Activated T-cell treated with anti-CD3 and anti-CD28 coated beads, Interleukin-2, amount 50 U/mL, for 1 hour (primary cell): Measurements from ENCODE around the gene GAB1.

Experiments used
- DNase-seq: peaks from one replicate; pipeline ENCODE4 v3.0.0-alpha.2; 2020

The GAB1 gene

DNA sequence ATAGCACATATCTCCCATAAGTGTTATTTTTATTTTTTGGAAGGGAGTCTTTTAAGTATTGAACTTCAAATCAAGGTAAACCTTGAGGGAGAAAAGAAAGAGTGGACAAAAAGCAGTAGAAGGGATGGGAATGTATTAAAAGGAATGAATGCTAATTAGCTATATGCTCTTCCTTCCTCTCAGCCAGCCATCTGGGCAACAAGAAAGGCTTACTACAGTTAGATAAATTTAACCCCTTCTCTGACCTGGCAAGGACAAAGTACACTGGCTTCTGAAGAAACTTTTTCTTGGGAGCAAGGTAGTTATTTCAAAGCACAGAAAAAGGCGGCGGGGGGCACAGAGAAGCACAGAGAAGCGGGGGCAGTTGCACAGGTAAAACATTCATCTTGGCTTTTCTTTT lies 54.6 kb downstream of the GAB1 start:
- no peak for DNase-seq

GRCh38 chr4:143391895-143392294 lies 55.2 kb downstream of the GAB1 start:
- no peak for DNase-seq

- DNase-seq: no peak
Observed at GRCh38 chr4:143393195-143393594, 56.5 kb downstream of the GAB1 start.

DNA sequence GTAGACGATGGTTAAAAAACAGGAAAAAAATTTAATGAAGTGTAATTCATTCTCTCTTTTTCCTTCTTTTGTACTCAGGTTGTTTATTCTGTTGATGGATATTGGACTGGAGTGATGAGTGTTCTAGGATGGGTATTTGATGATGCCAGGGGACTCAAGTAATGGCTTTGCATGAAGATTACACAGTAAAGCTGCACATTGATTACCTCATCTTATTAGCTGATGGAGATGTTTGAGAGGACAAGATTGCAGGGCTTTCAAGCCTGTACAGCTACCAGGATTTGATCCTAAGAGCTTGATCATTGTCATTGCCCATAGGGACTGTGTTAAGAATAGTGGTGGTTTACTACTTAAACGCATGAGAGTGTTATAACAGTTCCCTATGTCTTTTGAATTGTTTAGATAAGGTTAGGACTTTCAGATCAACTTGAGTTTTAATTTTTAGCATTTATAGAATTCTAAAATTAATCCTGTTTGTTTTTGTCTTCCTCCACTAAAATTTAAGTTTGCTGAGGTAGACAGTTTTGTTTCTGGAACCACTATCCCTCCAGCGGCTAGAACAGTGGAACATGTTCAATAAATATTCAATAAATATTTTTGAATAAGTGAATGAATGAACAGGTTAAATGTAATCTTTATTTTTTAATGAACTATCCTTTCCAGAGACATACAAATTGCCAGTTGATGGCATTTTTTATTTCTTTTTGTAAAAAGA lies 58.2 kb downstream of the GAB1 start:
- DNase-seq: no peak

- DNase-seq: no peak
Observed at GRCh38 chr4:143396695-143397094, 60.0 kb downstream of the GAB1 start.

- no peak for DNase-seq
Observed at GRCh38 chr4:143397335-143397734, 60.7 kb downstream of the GAB1 start.

GRCh38 chr4:143397887-143398286 lies 61.2 kb downstream of the GAB1 start:
- DNase-seq: no peak

GRCh38 chr4:143399113-143399949 lies 62.7 kb downstream of the GAB1 start:
- DNase-seq: no peak

DNA sequence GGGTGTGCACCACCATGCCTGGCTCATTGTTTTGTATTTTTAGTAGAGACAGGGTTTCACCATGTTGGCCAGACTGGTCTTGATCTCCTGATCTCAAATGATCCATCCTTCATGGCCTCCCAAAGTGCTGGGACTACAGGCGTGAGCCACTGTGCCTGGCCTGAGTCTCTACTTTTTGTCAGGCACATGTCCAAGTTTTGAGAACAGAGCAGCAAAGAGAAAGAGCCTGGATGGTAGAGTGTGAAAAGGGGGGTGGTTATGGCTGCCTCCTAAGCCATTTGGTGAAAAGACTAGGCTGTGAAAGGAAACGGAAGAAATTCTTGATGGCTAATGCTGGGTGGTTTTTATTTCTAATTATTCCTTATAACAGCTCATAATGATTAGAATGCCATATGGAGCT lies 63.4 kb downstream of the GAB1 start:
- no peak for DNase-seq

DNA sequence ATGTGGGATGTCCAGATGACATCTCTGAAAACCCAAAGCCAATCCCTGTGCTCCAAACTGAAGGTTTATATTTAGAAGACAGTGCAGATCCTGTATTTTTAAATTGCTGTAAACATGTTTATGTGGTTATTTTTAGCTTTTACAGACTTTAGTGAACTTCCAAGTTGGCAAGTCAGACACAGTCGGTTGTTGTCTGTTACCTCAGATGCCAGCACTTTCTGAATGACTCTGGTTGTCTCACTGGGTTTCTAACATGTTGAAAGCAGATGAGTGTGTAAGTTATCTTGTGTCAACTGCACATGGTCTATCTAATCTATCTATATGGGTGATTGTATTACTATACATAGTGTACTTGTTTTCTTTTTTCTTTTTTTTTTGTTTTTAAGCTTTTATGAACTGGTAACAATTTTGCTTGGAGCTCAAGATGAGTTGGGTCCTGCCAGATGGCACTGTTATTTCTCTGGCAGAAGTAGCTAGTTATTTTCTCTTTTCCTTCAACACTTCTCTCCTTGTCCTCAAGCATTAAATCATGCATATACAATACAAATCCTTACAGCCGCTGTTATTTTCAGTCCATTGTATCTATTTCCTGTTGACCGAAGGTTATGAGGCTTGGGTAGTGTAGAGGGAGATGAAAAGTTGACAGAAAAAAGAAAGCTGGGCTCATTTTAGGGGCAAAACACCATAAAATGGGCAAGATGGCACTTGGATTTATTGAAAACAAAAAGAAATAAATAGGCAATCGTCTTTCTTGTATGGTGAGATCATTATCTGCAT lies 66.3 kb downstream of the GAB1 start:
- DNase-seq: no peak

DNA sequence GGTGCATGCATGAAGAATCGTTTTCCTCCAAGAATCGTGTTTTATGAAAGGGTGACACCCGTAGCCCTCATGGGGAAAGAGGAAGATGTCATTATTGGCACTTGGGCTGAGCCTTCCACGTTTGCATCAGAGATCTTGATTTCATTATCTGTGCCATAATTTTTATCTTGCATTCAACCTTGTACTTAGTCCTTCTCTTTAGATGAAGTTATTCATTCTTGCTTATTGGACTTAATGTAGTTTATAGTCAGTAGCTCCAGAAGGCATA lies 66.8 kb downstream of the GAB1 start:
- DNase-seq: no peak

GRCh38 chr4:143404555-143404954 lies 67.9 kb downstream of the GAB1 start:
- DNase-seq: no peak

GRCh38 chr4:143405075-143405730 lies 68.5 kb downstream of the GAB1 start:
- no peak for DNase-seq

DNA sequence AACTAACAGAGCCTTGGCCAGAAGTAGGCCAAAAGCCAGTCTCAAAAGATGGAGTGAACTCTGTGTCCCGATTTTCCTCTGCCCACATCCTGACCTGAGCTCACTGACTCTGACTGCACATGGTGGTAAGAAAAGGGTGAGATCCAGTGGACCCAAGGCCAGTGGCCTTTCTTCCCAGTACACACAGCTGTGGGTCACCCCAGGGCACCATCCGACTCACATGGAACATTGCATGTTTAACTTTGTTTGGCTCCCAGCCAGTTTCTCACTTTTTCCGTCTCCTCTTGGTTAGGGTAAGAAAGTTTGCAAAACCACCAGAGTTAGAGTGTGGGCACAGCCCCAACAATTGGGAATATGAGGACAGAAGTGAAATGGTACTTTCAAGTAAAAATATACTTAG lies 69.8 kb downstream of the GAB1 start:
- no peak for DNase-seq

- DNase-seq: no peak
Observed at GRCh38 chr4:143407474-143407873, 70.8 kb downstream of the GAB1 start.

- DNase-seq: no peak
Observed at GRCh38 chr4:143407888-143408287, 71.2 kb downstream of the GAB1 start.

GRCh38 chr4:143410015-143410414 lies 73.3 kb downstream of the GAB1 start:
- DNase-seq: no peak

GRCh38 chr4:143411527-143412419 lies 75.1 kb downstream of the GAB1 start:
- DNase-seq: no peak

DNA sequence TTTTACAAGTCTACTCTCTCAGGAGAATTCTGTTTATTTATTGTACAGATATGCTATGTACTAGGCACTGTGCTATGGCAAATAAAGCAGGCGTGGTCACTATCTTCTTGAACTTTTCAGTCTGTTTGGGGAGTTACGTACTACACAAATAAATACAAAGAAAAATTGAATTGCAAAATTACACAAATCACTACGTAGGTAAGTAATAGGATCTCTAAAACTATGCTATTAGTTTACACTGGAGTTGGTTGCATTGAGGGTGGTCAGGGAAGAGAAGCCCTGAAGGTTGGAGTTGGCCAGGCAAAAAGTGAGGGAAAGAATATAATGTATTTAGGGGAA lies 75.7 kb downstream of the GAB1 start:
- DNase-seq: no peak

GRCh38 chr4:143417679-143418403 lies 81.2 kb downstream of the GAB1 start:
- no peak for DNase-seq

DNA sequence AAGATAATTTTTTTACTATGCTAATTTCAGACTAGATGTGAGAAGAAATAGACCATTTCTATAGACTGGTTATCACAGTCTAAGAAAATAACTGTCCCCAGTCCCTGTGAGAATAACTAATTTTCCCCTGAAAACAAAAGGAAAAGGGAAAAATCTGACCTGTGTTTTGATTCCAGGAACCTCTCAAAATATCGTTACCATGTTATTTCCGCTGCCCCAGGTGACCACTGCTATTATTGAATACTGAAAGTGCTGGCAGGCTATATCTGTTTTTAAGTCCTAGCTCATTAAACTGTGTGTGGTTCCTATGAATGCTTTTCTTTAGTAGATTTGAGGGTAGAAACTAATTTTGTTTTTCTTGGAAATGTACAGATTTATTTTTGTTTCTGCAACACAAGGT lies 83.6 kb downstream of the GAB1 start:
- DNase-seq: no peak

GRCh38 chr4:143421609-143422008 lies 84.9 kb downstream of the GAB1 start:
- DNase-seq: no peak
